Measurements from ENCODE around the gene DDO.

Gene DDO, protein sequence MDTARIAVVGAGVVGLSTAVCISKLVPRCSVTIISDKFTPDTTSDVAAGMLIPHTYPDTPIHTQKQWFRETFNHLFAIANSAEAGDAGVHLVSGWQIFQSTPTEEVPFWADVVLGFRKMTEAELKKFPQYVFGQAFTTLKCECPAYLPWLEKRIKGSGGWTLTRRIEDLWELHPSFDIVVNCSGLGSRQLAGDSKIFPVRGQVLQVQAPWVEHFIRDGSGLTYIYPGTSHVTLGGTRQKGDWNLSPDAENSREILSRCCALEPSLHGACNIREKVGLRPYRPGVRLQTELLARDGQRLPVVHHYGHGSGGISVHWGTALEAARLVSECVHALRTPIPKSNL
- total RNA-seq = 5.8 to 17.9 (median 10.1) reads per million in 17 experiments

DNA sequence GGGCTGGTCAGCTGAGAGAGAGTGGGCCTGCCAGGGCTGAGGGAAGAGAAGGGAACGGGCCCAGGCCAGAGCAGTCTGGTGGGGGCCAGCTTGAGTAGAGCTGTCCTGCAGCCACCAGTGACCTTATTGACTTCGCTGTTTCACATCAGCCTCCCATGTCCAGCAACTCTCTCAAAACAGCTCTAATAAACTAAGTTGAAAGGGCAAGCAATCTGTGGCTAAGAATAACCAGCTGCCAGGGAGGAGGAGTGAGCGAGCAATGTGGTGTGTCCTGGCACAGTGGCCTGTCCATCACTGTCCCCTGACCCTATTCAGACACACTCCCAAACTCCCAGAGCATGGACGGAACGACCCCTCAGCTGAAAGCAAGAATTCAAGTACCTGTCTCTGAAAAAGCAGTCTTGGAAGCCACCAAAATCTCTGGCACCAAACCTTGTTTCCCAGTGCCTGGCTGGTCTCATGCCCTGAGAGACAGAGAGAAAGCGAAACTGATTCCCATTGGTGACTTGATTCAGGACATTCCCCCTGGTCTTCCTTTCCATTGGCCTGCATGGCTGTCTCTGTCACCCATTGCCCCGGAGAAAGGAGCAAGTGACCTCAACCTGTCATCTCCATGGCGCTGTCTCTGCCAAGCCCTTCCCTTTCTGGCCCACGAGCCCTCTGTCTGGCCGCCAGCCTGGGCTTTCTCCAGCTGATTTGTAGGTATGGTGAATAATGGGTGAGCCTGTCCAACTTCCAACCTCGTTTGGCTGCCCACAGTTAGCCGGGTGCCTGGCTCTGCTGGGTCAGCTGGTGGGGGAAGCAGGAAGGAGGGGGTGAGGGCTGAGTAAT, at the start of gene DDO:
Gene DDO, minus strand, starts transcription at position 490 of the 831 bp plus-strand sequence. CDS start 2,113 bp downstream, outside the sequence.
- DNase-seq = peak; percentile 73 to 87 (median 79)

DNA sequence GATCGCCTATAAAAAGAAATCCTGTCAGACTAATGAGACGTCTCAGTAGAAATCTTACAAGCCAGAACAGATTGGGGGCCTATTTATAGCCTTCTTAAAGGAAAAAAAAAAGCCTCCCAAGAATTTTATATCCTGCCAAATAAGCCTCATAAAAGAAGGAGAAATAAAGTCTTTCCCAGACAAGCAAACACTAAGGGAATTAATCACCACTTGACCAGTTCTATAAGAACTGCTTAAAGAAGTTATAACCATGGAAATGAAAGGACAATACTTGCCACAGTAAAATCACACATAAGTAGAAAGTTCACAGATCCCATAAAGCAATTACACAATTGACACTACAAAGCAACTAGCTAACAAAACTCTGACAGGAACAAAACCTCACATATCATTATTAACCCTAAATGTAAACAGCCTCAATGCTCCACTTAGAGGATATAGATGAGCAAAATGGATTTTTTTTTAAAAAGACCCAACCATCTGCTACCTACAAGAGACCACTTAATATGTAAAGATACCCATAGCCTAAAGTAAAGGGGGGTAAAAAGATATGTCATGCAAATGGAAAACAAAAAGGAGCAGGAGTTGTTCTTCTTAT, 47.6 kb upstream of the DDO start:
- DNase-seq = no peak

DNA sequence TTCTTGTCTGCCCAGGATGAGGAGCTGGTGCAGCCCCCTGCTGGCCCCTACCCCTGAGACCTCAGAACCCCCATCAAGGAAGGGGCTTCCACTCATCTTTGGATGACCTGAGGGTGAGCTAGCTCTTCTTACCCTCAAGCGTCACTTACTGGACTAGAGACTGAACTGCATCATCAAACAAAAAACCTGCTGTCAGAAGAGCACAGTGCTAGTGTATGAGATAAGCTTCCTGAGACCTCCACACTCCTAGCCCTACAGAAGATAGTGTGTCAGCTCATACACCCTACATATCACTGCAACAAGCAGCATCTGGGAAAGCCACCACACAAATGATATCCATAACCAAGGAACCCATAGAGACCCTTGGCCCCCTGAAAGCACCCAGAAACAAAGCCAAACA, 46.0 kb upstream of the DDO start:
- DNase-seq = no peak

DNA sequence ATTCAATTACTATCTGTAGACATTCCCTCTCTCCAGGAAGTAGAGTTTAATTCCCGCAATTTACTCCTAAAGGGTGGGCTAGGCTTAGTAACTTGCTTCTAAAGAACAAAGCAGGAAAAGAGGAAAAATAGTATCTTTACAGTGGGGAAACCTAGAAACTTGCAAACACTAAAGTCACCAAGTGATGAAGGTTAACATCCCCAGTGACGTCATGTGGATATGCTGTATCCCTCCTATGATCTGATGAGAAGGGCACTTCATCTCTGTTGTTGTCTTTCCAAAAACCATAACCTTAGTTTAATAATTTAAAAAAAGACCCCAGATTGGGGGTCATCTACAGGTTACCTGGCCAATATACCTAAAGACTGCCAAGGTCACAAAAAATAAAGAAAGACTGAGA, 43.8 kb upstream of the DDO start:
- no peak for DNase-seq

DNA sequence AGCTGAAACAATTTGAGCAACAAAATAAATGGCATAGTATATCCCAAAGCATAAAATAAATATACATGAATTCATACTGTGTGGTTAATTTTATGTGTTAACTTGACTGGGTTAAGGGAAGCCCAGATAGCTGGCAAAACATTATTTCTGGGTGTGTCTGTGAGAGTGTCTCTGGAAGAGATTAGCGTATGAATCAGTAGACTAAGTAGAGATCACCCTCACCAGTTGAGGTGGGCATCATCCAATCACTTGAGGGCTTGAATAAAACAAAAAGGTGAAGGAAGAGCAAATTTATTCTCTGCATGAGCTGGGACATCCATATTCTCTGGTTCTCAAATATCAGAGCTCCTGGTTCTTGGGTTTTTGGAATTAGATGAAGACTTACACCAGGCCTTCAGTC, 43.1 kb upstream of the DDO start:
- DNase-seq = no peak

DNA sequence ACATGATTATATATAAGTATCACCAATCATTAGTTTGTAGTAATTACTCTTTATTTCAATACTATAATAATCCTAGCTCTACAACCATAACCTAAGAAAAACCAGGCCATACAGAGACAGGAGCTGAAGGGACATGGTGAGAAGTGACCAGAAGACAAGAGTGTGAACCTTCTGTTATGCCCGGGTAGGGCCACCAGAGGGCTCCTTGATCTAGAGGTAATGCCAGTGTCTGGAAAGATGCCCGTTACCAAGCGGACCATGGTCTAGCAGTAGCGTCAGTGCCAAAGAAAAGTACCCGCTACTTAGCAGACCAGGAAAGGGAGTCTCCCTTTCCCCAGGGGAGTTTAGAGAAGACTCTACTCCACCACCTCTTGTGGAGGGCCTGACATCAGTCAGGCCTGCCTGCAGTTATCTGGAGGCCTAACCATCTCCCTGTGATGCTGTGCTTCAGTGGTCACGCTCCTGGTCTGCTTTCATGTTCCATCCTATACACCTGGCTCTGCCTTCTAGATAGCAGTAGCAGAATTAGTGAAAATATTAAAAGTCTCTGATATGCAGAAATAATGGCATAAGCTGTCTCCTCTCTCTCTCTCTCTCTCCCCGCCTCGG, 42.3 kb upstream of the DDO start:
- peak; percentile 49 to 73 (median 60) for DNase-seq

DNA sequence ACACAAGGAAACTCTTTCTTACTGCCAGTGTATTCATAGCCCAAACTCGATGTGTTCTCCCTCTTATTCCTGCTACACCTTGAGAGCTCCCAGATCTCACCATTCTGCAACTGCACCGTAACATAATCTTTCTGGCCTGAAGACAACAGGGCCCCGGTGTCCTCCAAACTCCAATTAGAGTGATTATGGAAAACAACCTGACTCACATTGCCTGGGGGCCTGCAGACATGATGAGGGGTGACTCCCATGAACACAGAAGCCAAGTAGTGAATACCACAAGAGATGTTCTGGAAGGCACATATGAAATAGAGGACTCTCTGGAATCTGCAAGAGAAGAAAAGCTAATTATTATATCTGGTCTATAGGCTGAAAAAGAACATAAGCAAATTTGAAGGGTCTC, 41.3 kb upstream of the DDO start:
- DNase-seq = no peak

DNA sequence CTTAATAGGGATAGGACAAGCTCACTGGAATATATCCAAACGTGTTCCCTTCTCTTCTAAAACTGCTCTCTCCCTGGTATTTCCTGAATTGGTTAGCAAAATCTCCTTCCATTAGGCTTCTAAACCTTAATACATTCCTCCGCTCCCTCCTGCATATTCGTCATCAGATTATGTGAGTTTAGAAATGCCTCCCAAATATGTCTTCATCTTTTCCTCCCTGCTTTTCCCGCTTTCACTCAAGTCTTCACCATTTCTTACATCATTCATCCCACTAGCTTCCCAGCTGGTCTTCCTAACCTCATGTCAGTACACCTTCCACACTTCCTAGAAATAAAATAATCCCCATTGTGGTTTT, 34.1 kb upstream of the DDO start:
- no peak for DNase-seq

DNA sequence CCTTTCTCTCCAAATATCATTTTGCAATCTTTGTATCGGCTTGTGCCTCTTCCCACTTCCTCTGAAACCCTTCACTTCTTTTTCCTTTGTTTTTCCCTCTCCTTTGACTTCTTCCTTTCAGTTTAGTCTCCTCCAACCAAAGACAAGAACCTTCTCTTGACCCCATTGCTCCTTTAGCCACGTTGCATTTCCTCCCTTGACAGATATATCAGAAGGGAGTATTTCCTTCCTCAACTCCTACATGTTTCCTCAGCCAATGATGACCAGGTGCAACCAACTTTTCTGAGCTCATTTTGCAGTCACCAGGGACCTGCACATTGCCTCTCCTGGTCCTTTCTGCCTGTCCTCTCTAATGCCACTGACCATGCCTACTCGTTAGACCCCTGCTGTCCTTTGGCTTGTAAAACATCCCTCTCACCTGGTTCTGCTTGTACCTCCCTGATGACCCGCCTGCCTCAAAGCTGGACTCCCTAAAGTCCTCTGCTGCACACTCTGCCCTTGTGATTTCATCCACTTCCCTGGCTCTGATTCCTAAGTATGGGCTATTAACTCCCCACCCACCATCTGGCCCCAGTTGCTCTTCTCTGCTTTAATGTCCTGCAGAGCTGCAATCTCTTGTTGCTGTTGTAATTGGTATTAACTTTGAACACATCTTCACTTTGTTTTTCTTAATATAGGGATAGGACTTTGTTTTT, 33.6 kb upstream of the DDO start:
- peak in 3 of 4 experiments; percentile 6 to 37 (median 34) for DNase-seq

DNA sequence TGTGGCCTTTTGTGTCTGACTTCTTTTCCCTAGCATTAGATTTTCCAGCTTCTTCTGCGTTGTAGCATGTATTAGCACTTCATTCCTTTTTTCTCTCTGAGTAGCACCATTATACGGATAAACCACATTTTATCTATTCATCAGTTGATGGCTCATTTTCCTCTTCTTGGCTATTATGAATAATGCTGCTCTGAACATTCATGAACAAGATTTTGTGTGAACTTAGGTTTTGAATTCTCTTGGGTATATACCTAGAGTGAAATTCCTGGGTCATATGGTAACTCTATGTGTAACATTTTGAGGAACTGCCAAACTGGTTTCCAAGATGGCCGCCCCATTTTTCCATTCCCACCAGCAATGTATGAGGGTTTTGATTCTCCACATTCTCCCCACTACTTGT, 32.4 kb upstream of the DDO start:
- no peak for DNase-seq

DNA sequence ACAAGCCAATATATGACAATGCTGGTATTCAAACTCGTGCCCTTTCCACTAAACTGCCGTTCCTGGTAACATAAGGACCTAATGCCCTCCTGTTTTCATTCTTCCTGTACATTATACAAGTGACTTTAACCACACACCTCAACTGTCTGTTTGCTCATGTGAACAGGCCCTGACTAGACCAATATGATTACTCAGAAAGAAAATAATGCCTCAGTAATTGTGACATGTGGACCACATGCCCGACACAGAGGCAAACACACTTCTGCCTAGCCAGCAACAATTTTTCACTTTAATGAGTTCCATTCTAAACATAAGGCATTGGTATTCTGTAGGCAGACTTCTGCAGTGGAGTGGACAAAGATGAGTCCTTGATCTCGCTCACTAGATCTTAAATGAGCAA, 31.0 kb upstream of the DDO start:
- no peak for DNase-seq

DNA sequence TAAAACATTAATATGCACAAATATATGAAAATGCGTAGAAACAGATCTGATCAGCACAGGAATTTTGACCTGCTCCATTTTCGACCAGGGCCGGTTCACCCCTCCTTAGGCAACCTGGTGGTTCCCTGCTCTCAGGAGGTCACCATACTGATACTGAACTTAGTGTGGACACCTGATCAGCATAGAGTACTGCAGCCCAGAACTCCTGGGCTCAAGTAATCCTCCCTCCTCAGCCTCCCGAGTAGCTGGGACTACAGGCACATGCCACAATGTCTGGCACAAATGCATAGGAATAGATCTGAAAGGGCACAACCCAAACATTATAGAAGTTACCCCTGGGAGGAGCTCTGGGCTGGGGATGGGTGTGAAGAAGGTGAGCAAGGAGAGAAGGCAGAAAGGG, 24.7 kb upstream of the DDO start:
- DNase-seq = no peak

DNA sequence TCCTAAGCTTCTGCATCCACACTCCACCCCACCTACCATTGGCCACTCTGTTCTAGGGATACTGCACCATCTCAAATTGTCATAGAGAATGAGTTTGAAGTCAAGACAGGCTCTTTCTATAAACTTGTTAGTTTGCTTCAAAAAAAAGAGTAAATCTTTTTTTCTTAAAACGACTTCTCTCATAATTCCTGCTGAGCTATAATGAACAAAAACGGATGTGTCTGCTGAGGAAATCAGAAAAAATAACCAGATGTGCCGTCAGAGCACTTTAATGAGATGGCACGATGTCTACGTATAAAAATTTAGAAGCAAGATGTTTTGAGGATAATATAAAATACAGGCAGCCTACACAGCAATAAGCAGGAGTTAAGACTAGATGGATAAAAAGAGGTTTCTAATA, 24.0 kb upstream of the DDO start:
- no peak for DNase-seq

DNA sequence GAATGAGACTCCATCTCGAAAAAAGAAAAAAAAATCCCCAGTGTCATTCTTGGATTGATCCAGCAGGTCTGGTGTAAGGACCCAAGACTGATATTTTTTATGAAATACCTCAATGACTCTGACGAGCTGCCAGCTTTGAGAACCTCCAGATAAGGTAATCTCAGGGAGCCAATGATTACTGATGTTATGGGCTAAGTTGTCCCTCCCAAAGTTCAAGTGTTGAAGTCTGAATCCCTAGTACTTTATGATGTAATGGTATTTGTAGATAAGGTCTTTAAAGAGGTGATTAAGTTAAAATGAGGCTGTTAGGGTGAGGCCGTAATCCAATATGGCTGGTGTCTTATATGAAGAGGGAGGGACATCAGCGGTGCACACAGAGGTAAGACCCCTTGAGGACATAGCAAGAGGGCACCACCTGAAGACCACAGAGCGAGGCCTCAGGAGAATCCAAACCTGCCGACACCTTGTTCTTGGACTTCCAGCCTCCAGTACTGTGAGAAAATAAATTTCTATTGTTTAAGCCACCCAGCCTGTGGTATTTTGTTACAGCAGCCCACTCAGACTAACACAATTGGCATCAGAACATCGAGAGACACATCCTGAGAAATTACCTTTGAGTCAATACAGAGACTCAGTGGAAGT, 19.7 kb upstream of the DDO start:
- no peak for DNase-seq

DNA sequence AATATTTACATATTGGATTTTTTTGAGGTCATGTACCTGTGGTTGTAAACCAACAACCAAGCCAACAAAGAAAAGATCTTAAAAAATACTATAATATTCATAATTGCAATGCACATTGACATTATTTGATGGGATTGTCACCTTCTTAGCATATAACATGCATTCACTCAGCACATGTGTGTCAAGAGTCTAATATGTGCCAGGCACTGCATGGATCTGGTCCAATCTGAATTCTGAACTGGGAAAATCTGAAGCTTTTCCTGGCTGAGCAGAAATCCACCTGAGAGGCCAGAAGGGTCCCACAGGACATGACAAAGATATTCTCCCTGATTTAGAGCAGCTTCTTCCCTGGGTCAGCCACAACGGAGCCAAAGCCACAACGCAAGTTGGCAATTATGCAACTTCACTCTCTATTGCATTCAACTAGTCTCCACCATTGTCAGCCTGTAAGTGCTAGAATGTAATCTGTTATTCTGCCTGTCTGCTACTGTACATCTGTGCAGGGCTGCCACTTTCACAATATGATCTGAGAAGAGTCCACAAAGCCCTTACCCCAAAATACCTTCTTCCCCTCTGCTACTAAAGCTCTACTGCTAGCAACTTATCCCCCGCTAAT, 17.0 kb upstream of the DDO start:
- DNase-seq = peak; percentile 21 to 57 (median 38)

DNA sequence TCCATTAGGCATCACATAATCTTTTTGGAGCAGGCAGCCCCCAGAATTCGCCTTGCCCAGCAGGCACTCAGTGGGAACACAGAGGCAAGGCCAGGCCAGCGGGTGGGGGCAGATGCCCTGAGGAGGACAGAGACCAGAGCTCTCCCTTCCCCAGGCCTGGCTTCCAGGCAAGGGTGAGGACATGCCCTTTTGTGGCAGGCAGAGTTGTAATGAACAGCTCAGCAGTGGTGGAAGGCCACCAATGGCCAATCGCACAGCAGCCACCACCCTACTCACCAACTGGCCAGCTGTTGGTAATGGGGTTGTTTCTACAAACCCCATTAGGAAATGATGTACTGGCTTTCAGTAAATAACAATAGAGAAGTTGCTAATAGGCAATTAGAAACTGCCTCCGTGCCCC, 15.4 kb upstream of the DDO start:
- no peak for DNase-seq

DNA sequence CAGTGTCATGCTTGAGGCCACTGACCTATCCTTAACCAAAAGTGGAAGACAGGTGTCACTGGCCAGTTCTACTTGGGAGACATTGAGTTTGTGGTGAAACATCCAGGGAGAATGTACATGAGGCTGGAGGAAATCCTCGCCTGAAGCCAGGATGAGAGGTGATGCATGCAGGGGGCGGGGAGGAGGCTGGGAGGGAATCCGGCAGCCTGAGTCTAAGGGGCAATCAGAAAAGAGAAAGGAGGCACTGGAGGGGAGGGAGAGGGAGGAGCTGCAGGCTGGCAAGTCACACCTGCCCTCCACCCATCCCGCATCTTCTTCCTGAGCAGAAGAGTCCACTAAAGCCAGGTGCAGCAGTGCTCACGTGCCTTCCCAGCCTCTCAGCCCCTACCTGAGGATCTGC, 14.9 kb upstream of the DDO start:
- DNase-seq = no peak

DNA sequence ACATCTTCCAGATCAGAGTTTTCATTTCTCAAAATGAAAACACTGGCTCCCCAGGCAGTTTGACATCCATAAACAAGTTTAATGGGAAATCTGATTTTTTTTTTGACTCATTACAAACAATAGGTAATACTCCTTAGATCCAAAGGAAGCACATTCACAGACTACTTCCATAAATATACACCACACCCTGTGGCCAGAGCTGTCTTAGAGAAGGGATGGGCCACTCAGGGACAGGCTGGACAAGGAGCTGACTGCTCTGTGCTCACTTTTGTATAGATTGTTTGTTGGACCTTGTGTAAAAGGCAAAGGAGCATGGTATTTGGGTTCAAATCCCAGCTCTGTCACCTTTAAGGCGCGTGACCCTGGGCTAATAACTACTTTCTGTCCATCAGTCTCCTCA, 12.8 kb upstream of the DDO start:
- DNase-seq = no peak

DNA sequence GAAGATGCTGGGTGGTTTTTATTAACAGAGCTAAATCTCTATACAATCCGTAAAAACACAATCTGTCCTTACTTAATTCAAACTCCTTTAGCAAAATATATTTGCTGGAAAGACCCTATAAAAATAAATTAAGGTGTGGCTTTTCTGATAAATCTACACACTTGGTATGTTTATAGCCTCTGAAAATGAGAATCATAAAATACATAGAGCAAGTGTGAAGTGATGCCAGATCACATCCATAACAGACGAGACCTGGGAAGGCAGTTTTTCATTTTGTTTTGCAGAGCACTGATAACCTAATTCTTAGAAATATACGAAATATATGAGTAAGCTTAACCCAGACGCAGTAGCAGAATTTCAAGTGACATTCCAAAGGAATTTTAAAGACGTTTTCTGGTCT, 10.4 kb upstream of the DDO start:
- DNase-seq = no peak

DNA sequence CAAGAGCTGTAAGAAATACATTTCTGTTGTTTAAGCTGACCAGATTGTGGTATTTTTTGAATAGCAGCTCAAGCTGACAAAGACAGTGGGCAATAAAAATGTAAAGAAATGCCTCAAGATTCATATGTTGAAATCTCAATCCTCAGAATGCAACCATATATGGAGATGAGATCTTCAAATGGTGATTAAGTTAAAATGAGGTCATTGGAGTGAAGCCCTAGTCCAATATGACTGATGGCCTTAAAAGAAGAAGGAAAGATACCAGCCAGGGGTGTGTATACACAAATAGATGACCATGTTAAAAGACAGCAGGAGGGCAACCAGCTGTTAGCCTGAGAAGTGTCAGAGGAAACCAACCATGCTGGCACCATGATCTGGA, 7.1 kb upstream of the DDO start:
- DNase-seq = peak in 3 of 4 experiments; percentile 16 to 66 (median 63)

DNA sequence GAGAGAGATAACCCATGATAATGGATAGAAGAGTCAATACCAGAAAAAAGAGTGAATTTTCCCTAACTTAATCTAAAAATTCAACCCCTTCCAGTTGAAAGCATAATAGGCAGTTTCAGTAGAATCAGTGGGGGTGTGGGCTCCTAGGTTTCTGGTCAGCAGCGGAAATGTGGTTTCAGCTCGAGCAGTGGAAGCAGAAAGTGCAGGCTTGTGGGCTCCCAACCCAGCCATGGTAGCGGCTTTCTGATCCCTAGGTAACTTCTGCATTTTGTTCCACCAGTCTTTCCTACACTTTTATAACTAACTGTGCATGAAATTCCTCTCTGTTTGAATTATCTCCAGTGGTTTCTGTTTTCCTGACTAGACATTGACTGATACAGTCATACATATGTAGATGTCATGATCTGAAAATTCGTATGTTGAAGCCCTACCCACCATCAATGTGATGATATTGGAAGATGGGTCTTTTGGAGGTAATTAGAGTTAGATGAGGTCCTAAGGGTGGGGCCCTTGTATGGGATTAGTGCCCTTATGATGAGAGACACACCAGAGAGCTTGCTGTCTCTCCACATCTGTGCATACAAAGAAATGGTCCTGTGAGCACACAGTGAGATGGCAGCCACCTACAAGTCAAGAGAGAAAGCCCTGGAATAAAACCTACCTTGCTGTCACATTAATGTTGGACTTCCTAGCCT, 6.5 kb upstream of the DDO start:
- DNase-seq = peak; percentile 66 to 78 (median 75)
